GM10248 (cell line): ENCODE data around the gene SLC16A3.

Experiments used
- CTCF ChIA-PET: fragments of 300-600 bp; sonication (Branson Sonifier 250); formaldehyde crosslinking; extraction: SDS; loops from one replicate; lab custom pipeline; 2021; ENCODE audit warnings: antibody characterized with exemption; lab: Yijun Ruan, JAX
- POLR2A ChIA-PET: fragments of 350-650 bp; sonication (Branson Sonifier 250); formaldehyde crosslinking; extraction: SDS; loops from one replicate; lab custom pipeline; 2020; ENCODE audit warnings: antibody characterized with exemption; lab: Yijun Ruan, JAX
- DNase-seq: peaks from one replicate; pipeline ENCODE4 v3.0.0; 2012; ENCODE audit errors: extremely low spot score
- TF ChIP-seq, protein P1 (sequence below): IDR thresholded peaks from 2 replicates; pipeline ENCODE4 v1.5.1; 2012; ENCODE audit warnings: mild to moderate bottlenecking, low read depth; ENCODE audit errors: extremely low read depth, missing control alignments, control extremely low read depth

Gene SLC16A3

DNA sequence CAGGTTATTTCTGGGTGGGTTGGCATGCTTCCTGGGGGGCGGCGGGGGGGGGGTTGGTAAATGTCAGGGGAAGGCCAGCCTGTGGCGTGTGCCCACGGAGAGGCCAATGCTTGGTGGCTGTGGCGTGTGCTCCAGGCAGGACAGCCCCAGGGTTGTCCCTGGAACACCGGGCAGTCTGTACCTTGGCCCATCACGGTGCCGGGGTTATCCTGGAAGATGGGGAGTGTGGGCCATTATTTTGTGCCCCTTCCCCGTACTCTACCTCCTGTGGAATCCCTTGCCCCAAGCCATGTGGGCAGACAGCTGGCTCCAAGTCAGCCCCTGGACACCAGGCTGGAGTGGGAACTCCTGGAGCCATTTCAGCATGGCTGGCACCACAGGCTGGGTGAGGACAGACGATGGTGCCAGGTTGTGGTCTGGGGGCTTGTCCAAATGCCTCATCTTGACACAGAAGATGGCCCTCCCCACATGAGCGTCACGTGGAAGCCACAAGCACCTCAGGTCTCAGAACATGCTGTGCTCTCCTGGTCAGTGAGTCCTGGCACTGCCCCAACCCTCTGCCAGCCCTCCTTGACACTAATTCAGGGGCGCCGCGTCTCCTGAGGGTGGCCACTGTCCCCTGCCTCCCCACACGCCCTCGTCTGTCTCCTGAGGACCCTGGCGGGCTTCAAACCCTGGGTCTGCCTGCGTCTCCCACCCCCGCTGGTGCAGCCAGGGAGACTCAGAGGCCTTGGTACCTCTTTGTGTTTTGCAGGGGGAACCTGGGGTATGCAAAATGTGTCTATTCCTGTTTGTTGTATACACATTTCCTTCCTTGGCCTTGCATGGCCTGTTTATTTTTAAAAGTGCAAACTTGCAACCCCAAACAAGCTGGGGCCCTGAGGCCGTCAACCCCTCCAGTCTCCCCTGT lies 4.3 kb downstream of the SLC16A3 start:
- CTCF ChIA-PET = no interaction called here
- TF ChIP-seq, protein P1, sequence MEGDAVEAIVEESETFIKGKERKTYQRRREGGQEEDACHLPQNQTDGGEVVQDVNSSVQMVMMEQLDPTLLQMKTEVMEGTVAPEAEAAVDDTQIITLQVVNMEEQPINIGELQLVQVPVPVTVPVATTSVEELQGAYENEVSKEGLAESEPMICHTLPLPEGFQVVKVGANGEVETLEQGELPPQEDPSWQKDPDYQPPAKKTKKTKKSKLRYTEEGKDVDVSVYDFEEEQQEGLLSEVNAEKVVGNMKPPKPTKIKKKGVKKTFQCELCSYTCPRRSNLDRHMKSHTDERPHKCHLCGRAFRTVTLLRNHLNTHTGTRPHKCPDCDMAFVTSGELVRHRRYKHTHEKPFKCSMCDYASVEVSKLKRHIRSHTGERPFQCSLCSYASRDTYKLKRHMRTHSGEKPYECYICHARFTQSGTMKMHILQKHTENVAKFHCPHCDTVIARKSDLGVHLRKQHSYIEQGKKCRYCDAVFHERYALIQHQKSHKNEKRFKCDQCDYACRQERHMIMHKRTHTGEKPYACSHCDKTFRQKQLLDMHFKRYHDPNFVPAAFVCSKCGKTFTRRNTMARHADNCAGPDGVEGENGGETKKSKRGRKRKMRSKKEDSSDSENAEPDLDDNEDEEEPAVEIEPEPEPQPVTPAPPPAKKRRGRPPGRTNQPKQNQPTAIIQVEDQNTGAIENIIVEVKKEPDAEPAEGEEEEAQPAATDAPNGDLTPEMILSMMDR = no peak
- no peak for DNase-seq
- POLR2A ChIA-PET = interaction anchor here (0.6 to 0.7 kb wide), 3 partner anchors 9 to 202 kb away, joined by 3 to 5 read pairs (median 4); no protein-coding TSS in a partner anchor

DNA sequence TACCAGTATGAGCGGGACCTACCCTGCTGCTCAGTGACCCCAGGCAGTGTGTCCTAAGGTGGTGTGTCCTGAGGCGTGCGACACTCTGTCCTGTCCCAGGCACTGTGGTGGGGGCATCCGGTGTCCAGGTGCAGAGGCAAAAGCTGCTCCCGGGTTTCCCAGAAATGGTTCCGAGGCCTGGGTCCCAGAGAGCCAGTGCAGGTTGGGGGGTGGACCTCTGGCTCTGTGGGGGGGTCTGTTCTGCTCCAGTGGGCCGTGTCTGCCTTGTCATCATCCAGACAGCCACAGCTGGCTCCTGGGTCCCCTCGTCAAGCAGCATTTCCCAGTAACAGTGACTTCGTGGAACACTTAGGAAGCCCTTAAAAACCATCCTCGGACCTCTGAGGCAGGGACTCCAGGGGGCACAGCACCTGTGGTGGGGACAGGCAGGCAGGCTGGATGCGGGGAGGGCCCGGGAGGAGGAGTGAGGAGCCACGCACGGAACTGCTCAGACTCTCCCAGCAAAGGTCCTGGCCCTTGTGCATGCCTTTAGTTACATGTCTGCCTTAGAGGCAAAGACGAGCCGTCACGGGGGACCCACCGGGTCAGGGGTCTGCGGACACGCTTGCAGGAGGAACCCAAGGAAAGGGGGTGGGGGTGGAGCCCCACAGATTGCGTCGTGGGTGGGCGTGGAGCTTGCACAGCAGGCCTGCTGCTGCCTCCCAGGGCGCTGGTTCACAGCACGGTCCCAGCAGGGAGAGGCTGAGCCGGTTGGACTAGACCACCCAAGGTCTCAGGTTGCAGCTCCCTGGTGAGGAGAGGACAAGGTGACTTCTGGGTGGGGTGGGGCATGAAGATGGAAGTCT lies 5.6 kb downstream of the SLC16A3 start:
- TF ChIP-seq, protein P1 = no peak
- DNase-seq = no peak
- CTCF ChIA-PET = interaction anchor here (0.9 to 2.5 kb wide), 5 partner anchors 21 to 320 kb away, joined by 3 to 9 read pairs (median 4); no protein-coding TSS in a partner anchor
- POLR2A ChIA-PET = no interaction called here

DNA sequence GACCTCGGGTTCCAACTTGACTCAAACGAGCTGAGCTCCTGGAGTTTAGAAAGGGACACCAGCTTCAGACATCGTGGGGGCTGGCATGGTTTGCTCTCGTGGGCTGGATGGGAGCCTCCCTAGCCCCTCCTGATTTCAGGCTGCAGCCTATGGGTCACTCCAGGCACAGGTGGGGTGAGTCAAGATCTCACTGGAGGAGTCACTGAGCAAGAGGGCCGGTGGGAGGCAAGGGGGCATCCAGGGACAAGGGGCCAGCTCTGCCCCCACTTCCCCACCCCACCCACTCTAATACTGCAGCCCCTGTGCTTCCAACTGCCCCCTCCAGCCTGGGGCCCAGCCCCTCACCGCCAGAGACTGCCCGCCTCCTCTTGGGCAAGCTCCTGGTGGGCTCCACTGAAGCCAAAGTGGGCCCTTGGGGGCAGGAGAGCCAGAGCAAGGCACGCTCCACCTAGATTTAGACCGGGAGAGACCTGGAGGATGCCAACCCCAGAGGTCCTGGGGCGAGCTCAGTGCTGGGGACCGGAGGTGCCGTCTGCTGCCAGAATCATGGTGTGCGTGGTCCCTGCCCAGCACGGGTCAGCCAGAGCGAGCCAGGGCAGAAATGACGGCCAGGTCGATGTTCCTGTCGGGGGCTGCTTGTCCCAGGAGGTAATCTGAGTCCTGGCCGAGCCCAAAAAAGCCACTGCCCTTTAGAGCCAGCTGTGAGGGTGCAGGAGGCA lies 6.4 kb downstream of the SLC16A3 start:
- ChIA-PET CTCF (interaction anchor here (0.8 to 2.5 kb wide), 18 partner anchors 8 to 319 kb away, joined by 3 to 18 read pairs (median 4); partner anchors contain the start of gene CSNK1D), POLR2A (interaction anchor here (0.6 kb wide), 1 partner anchor 608 kb away, joined by 3 read pairs; no protein-coding TSS in a partner anchor)
- DNase-seq = no peak
- TF ChIP-seq, protein P1 = no peak

DNA sequence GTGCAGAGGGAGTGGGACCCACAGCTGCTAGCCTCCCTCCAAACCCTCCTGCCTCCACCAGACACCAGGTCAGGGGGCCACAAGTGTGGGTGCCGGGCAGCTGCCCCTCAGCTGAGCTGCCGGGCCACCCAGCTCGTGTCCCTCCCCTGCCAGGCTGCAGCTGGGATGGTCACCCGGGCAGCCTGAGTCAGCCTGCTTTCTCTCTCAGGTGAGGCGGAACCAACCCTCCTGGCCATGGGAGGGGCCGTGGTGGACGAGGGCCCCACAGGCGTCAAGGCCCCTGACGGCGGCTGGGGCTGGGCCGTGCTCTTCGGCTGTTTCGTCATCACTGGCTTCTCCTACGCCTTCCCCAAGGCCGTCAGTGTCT lies 6.9 kb downstream of the SLC16A3 start:
- TF ChIP-seq, protein P1 = no peak
- CTCF ChIA-PET = interaction anchor here (0.8 to 2.5 kb wide), 22 partner anchors 9 to 319 kb away, joined by 3 to 18 read pairs (median 4); partner anchors contain the start of gene CSNK1D
- DNase-seq = no peak
- POLR2A ChIA-PET = interaction anchor here (0.6 kb wide), 1 partner anchor 607 kb away, joined by 3 read pairs; no protein-coding TSS in a partner anchor

DNA sequence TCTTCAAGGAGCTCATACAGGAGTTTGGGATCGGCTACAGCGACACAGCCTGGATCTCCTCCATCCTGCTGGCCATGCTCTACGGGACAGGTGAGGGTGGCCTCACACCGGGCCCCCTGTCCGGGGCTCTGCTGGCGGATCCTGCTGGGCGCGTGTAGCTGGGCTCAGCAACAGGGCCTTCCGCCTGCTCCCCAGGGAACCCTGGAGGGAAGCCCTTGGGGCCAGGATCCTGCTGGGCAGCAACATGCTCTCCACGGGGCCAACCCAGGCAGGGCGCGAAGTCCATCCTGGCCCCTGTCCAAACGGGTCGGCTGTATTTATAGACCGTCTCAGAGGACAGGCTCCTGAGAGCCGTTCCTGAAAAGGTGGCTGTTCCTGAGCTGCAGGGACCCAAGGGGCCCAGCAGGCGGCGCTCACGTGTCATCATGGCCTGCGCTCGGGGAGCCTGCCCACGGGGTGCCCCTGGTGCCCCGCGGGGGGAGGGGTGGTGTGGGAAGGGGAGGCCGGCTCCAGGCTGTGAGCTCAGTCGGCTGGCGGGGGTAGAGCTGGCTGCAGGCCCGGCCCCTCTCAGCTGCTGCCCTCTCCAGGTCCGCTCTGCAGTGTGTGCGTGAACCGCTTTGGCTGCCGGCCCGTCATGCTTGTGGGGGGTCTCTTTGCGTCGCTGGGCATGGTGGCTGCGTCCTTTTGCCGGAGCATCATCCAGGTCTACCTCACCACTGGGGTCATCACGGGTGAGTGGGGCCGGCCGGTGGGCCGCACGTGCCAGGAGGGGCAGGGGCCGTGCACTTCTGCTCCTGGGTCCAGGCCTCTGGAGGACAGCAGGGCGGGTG lies 7.5 kb downstream of the SLC16A3 start:
- ChIA-PET CTCF (interaction anchor here (0.8 to 2.5 kb wide), 23 partner anchors 10 to 203 kb away, joined by 3 to 18 read pairs (median 4); partner anchors contain the start of gene CSNK1D), POLR2A (no interaction called here)
- TF ChIP-seq, protein P1 = peak; percentile 86
- DNase-seq = no peak
